ENCODE data around the gene ENSA.

- TF ChIP-seq, protein P1, sequence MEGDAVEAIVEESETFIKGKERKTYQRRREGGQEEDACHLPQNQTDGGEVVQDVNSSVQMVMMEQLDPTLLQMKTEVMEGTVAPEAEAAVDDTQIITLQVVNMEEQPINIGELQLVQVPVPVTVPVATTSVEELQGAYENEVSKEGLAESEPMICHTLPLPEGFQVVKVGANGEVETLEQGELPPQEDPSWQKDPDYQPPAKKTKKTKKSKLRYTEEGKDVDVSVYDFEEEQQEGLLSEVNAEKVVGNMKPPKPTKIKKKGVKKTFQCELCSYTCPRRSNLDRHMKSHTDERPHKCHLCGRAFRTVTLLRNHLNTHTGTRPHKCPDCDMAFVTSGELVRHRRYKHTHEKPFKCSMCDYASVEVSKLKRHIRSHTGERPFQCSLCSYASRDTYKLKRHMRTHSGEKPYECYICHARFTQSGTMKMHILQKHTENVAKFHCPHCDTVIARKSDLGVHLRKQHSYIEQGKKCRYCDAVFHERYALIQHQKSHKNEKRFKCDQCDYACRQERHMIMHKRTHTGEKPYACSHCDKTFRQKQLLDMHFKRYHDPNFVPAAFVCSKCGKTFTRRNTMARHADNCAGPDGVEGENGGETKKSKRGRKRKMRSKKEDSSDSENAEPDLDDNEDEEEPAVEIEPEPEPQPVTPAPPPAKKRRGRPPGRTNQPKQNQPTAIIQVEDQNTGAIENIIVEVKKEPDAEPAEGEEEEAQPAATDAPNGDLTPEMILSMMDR (conservative IDR thresholded peaks at IDR 0.05 in 1 of 2, IDR thresholded peaks at IDR 0.05 in 1 of 2; ENCODE audit: extremely low read depth in 1 of 2, insufficient read depth in 1 of 2, low read depth in 1 of 2, low read length in 2 of 2): no peak
- no peak for TF ChIP-seq EZH2 (IDR thresholded peaks at IDR 0.05; ENCODE audit: borderline replicate concordance, low read length)
Observed at GRCh38 chr1:150578272-150579109, 50.9 kb downstream of the ENSA start.
